ENCODE results near the gene ARMC5. TPM values are rescaled to one million over a fixed set of nuclear protein-coding genes. Genes with fewer than 3 reads are reported as not detected.

ARMC5 gene
- total RNA-seq, 4 donors from 2014 or later = 4.7 to 14.2 (median 8.7) TPM

GRCh38 chr16:31427441-31428278 lies 31.6 kb upstream of the ARMC5 start:
- Histone ChIP-seq H3K36me3 (no peaks in the 10 kb centered on the region), H3K9me3 (no peaks in the 10 kb centered on the region), H3K4me3 (peak overlapping the region; percentile 37 to 54), H3K4me1 (peaks cover 0 to 16% (median 3%) of the 10 kb centered on the region in 3 donors), H3K27me3 (peaks cover 3% of the 10 kb centered on the region), H3K27ac (peak overlapping the region; percentile 30 to 70 (median 64))
- ATAC-seq = peak; percentile 80
- no peak for TF ChIP-seq EP300 (IDR thresholded peaks at IDR 0.05)
- TF ChIP-seq POLR2AphosphoS5 (IDR thresholded peaks at IDR 0.05) = no peak
- no peak for TF ChIP-seq POLR2A (IDR thresholded peaks at IDR 0.05)
- TF ChIP-seq CTCF (IDR thresholded peaks at IDR 0.05) = no peak
- 20 to 32% methylated on average over 2 to 10 of the region's 83 CpGs for WGBS, 2 donors (ENCODE audit: low coverage in 1 of 2)

GRCh38 chr16:31428279-31428597 lies 31.1 kb upstream of the ARMC5 start, which contains the start of gene COX6A2:
TSS of gene COX6A2 (minus strand) at chr16:31428360. CDS start at chr16:31428325, 35 bp downstream.
- TF ChIP-seq POLR2A (IDR thresholded peaks at IDR 0.05) (no peak), CTCF (IDR thresholded peaks at IDR 0.05) (no peak), EP300 (IDR thresholded peaks at IDR 0.05) (no peak), POLR2AphosphoS5 (IDR thresholded peaks at IDR 0.05) (no peak)
- Histone ChIP-seq H3K4me3 (peak within 1 kb of the TSS; percentile 37 to 54), H3K27ac (peak within 1 kb of the TSS; percentile 30 to 70 (median 64)), H3K4me1 (peaks cover 0 to 16% (median 3%) of the 10 kb centered on the region in 3 donors), H3K9me3 (no peaks in the 10 kb centered on the region), H3K36me3 (no peaks in the 10 kb centered on the region), H3K27me3 (no peaks in the 10 kb centered on the region)
- 40% methylated on average over 3 of the region's 7 CpGs; no CpG with 5 or more reads in 1 of the 2 donors for WGBS, 2 donors (ENCODE audit: low coverage in 1 of 2)
- ATAC-seq = no peak

DNA sequence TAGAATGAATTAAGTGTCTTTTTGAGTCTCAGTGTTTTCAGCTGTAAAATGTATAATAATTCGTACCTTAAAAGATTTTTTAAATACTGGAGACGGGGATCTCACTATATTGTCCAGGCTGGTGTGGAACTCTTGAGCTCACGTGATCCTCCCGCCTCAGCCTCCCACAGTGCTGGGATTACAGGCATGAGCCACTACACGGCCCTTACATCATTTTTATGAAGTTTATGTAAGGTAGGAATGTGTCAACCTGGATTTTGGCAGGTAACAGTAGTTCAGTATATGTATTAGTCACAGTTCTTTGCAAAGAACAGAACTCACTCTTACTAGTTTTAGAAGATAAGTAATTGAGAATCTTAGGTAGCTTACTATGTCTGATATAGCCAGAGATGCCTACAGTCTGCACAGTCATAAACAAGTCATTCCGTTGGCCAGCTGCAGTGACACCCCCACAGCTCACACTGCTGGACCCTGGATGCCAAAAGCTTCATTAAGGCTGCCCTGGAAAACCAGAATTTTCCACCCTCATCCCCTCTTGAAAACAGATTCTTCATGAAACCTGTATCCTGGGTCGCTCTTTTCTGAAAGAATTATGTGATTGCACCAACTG lies 30.6 kb upstream of the ARMC5 start:
- WGBS, 2 donors (ENCODE audit: low coverage in 1 of 2) = 50 to 68% methylated on average over 3 to 6 of the region's 7 CpGs
- ATAC-seq = no peak
- H3K4me3 ChIP-seq = no peak overlapping the region
- no peak for TF ChIP-seq POLR2A (IDR thresholded peaks at IDR 0.05)
- TF ChIP-seq POLR2AphosphoS5 (IDR thresholded peaks at IDR 0.05) = no peak
- TF ChIP-seq CTCF (IDR thresholded peaks at IDR 0.05) = no peak
- no peaks in the 10 kb centered on the region for H3K27me3 ChIP-seq
- peaks cover 0 to 16% (median 3%) of the 10 kb centered on the region in 3 donors for H3K4me1 ChIP-seq
- H3K27ac ChIP-seq = peak overlapping the region in 2 of 4 donors; percentile 29 to 69
- H3K9me3 ChIP-seq = no peaks in the 10 kb centered on the region
- no peaks in the 10 kb centered on the region for H3K36me3 ChIP-seq

- WGBS, 2 donors (ENCODE audit: low coverage in 1 of 2) = 24% methylated on average over 1 of the region's 1 CpG; no CpG with 5 or more reads in 1 of the 2 donors
- Histone ChIP-seq H3K27me3 (no peaks in the 10 kb centered on the region), H3K36me3 (no peaks in the 10 kb centered on the region), H3K9me3 (no peaks in the 10 kb centered on the region), H3K4me1 (peaks cover 0 to 16% (median 3%) of the 10 kb centered on the region in 3 donors), H3K4me3 (no peak overlapping the region), H3K27ac (peak overlapping the region in 2 of 4 donors; percentile 29 to 69)
- ATAC-seq = no peak
- TF ChIP-seq POLR2AphosphoS5 (IDR thresholded peaks at IDR 0.05) (no peak), EP300 (IDR thresholded peaks at IDR 0.05) (no peak), CTCF (IDR thresholded peaks at IDR 0.05) (no peak), POLR2A (IDR thresholded peaks at IDR 0.05) (no peak)
Measured at GRCh38 chr16:31429314-31429713, 30.0 kb upstream of the ARMC5 start.
